Activated naive CD4-positive, alpha-beta T cell treated with anti-CD3 and anti-CD28 coated beads, Interleukin-2, amount 50 U/mL, for 16 hours (primary cell): ENCODE results near the gene RAB3IL1.

ENCODE experiments used
- DNase-seq: peaks from one replicate; pipeline ENCODE4 v3.0.0-alpha.2; 2020

Gene RAB3IL1

GRCh38 chr11:61952882-61953281 is 35.5 kb upstream of the RAB3IL1 start:
- DNase-seq: no peak

DNA sequence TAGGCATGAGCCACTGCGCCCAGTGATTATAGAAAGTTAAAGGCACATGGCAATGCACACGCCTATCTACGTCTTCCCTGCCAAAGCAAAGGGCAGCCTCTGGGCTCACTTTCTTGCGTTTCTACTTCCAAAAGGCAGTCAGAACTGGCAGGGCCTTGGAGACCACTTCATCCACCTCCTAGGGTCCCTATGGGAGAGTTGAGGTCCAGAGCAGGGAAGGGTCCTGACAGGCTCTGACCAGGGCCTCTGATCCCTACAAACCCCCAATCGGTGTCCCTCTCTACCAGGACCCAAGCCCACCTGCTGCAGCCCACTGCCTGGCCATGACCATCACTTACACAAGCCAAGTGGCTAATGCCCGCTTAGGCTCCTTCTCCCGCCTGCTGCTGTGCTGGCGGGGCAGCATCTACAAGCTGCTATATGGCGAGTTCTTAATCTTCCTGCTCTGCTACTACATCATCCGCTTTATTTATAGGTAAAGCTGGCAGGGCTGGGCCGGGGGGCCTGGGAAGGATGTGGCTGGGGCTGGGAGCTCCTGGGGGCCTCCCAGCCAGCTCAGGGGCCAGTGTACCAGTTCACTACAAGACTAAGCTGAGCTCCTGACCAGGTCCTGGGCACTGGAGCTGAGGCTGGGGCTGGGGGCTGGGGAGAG is 34.2 kb upstream of the RAB3IL1 start:
- no peak for DNase-seq

GRCh38 chr11:61950035-61950547 is 32.7 kb upstream of the RAB3IL1 start, which contains the start of gene BEST1:
Gene BEST1, plus strand, starts transcription at chr11:61950351. Its CDS starts 1,456 bp downstream, at chr11:61951807.
- no peak for DNase-seq

GRCh38 chr11:61949169-61950034 is 32.0 kb upstream of the RAB3IL1 start:
- no peak for DNase-seq

- no peak for DNase-seq
These were observed 31.1 kb upstream of the RAB3IL1 start for GRCh38 chr11:61948505-61948904.

GRCh38 chr11:61947486-61948210 is 30.3 kb upstream of the RAB3IL1 start:
- peak; percentile 64 for DNase-seq

GRCh38 chr11:61946894-61947293 is 29.5 kb upstream of the RAB3IL1 start:
- DNase-seq: no peak

DNA sequence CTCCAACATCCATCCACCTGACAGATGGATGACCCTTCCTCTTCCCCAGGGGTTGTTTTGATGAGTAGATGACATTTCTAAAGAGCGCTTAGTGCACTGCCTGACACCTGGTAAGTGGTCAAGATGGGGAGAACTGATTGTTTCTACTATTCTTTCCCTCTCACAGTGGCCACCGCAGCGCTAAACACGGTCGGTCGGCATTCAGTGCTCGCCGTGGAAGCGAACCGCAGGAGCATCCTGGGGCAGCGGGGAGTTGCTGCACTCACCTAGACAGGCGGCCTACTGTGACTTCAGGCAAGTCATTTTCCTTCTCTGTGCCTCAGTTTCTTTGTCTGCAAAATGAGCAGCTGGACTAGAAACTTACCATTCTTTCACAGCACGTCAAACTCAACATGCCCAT is 27.8 kb upstream of the RAB3IL1 start:
- no peak for DNase-seq

DNA sequence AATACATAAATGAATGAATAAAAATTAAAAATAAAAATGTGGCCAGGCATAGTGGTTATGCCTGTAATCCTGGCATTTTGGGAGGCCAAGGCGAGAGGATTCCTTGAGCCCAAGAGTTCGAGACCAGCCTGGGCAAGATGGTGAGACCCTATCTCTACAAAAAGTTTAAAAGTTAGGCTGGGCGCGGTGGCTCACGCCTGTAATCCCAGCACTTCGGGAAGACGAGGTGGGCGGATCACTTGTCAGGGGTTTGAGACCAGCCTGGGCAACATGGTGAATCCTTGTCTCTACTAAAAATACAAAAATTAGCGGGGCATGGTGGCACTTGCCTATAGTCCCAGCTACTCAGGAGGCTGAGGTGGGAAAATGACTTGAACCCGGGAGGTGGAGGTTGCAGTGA is 23.1 kb upstream of the RAB3IL1 start:
- DNase-seq: no peak

DNA sequence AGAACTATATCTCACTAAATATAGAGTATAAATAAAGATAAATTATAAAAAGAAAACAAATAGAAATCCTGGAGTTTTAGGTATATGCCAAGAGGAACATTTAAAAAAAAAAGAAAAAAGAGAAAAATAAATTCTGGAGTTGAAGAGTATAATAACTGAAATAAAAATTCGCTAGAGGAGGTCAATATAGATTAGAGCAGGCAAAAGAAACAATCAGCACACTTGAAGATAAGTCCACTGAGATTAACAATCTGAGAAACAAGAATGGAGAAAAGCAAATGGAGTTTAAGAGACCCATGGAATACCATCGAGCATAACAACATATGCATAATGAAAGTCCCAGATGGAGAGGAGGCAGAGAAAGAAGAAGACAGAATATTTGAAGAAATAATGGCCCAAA is 18.5 kb upstream of the RAB3IL1 start:
- no peak for DNase-seq

- DNase-seq: no peak
These were observed 13.6 kb upstream of the RAB3IL1 start for GRCh38 chr11:61930933-61931332.

DNA sequence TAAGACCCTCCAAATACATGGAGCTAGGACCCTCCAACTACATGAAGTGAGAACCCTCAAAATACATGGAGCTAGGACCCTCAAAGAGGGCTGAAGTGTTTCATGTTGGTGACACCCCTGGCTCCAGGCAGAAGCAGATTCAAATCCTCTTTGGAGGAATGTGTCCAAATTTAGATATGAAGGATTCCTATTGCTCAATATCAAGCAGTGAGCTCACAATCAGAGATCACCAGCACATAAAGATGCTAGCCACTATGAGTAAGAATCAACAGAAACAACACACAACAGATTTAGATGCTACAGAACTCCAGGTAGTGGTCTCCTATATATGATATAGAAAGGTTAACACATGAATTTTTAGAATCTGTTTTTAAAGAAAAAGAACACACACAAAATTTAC is 11.2 kb upstream of the RAB3IL1 start:
- no peak for DNase-seq

DNA sequence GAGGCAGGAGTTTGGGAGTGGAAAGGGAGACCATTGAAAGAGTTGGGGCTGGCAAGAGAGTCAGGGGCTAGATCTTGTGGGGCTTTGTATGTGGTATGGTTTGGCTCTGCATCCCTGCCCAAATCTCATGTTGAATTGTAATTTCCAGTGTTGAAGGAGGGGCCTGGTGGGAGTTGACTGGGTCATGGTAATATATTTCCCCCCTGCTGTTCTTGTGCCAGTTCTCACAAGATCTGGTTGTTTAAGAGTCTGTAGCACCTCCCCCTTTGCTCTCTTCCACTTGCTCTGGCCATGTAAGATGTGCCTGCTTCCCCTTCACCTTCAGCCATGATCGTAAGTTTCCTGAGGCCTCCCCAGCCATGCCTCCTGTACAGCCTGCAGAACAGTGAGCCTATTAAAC is 10.1 kb upstream of the RAB3IL1 start:
- DNase-seq: no peak

- no peak for DNase-seq
These were observed 8.9 kb upstream of the RAB3IL1 start for GRCh38 chr11:61926235-61926634.

DNA sequence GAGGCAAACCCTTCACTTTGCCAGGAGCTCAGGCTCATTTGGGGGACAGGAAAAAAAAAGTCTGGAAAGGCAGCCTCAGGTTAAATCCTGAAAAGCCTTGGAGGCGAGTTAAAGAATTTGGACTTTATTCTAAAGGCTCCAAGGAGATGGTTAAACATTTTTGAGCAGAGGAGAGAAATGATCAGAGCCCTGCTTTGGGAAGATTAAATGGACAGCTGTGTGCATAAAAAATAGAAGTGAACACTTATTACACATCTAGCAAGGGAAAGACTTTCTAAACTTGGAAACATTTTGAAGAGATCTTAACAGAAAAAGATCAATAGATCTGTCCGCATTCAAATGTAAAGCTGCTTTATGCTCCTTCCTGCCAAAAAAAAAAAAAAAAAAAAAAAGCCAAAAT is 8.4 kb upstream of the RAB3IL1 start:
- no peak for DNase-seq

- no peak for DNase-seq
These were observed 6.7 kb upstream of the RAB3IL1 start for GRCh38 chr11:61924064-61924455.

DNA sequence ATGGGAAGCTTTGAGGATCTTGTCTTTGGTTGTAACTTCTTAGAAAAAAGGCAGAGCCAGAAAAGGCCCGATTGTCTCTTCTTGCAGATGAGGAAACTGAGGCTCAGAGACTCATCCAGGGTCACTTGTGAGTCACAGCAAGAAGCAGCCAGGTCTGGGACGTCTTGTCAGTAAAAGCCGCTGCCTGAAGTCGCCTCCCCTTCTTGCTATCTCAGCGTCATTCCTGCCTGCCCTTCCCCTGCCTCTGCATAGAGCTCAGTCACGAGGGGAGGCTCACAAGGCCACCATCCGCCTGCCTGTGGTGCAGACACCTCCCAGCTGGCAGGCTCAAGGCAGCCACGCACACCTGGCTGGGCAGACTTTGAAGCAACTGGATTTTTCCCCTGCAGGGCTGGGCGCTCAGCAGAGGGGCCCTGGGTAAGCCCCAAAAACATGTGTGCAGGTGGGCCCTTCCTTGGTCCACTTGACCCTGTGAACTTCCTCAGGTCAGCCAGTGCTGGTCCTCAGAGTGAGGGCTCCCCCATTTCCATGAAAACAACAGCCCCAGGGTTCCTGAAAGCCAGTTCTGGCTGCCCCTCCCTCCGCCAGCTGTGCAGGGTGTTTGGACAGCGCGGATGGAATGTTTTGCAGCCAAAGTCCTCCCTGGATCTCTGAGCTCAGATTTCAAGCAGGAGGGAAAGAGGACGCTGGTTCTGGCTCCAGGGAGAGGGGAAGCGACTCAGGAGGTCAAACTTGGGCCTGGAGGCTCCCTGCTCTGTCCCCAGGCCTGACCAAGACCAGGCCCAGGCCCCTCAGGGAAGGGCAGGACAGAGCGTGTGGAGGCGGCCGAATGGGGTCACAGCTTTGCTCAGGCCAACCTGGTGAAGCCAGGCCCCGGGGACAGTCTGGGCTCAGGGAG is 6.0 kb upstream of the RAB3IL1 start:
- DNase-seq: no peak

DNA sequence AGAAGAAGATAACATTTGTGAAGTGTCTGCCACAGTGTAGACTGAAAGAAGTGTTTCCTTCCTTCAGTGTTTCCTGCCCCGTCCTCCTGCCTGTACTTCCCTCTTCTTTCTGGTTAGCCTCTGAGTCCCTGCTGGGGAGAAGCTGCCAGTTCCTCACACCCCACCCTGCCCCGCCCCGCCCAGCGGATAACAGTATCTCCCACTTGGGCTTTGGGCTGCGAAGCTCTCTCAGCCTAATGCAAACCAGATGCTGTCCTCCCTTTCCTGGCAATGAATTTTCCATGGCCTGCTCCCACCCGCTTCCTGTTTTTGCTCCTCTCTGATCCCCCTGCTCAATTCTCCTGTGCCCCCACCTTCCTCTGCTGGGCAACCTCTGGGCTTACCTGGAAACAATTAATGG is 5.2 kb upstream of the RAB3IL1 start:
- no peak for DNase-seq

GRCh38 chr11:61921446-61921845 is 4.1 kb upstream of the RAB3IL1 start:
- DNase-seq: no peak

DNA sequence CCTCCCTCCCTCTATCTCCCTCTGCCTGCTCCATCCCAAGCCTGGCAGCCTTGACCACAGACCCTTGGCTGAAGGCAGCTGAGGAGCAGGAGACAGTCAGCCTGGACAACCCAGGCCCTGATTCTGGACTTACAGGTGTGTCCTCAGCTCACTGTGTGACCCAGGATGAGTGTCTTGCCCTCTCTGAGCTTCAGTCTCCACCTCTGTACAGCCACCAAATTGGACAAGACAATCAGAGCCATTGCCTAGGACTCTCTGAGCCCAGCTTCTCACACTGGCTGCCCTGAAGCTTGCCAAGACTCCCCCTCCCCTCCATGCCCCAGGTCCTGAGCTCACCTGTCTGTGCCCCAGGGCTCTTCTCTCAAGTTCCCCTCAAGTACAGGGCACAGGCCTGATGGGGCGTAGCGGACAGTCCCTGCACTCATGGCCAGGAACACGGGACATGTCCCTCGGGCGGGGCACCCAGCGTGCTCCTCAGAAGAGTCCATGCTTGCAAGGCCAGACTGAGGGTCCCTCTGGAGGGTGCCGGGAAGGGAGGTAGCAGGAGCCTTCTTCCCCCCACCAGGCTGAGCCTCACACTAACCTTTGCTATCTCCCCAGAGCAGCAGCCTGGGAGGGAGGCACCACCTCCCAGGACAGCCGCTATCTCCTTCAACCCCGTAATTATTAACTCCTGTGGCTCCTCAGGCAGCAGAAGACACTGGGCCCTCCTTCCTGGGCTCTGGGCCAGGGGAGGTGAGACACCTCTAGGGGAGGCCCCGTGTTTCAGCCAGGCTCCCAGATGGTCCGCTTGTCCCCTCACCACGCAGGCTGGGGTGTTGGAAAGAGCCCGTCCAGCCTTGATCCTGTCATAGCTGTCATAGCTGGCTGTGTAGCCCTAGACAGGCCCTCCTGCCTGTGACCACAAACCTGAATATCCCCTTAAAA is 2.6 kb upstream of the RAB3IL1 start:
- no peak for DNase-seq
